GM12873 (cell line): ENCODE results near the gene PSD4.

Source experiments
- CTCF ChIP-seq: IDR thresholded peaks from 2 replicates; pipeline ENCODE4 v1.5.1; 2012; ENCODE audit warnings: low read depth, mild to moderate bottlenecking, moderate library complexity, low read length, control low read depth; ENCODE audit not compliant: insufficient read depth; ENCODE audit errors: missing control alignments

PSD4 gene

GRCh38 chr2:113215056-113215455, 41.3 kb downstream of the PSD4 start:
- no peak for TF ChIP-seq CTCF

- no peak for TF ChIP-seq CTCF
Observed at GRCh38 chr2:113216321-113216720, 42.5 kb downstream of the PSD4 start.

- no peak for TF ChIP-seq CTCF
Observed at GRCh38 chr2:113216891-113217454, 43.2 kb downstream of the PSD4 start.

- TF ChIP-seq CTCF: no peak
Observed at GRCh38 chr2:113217455-113218282, 43.9 kb downstream of the PSD4 start.

- TF ChIP-seq CTCF: no peak
Observed at GRCh38 chr2:113218283-113219091, 44.7 kb downstream of the PSD4 start.

- TF ChIP-seq CTCF: no peak
Observed at GRCh38 chr2:113219092-113219441, 45.3 kb downstream of the PSD4 start.

GRCh38 chr2:113219525-113219888, 45.7 kb downstream of the PSD4 start:
- no peak for TF ChIP-seq CTCF
